Uterus (tissue), 4 donors: Measurements from ENCODE around the gene LPAR1. TPM values are rescaled to one million over a fixed set of nuclear protein-coding genes. Genes with fewer than 3 reads are reported as not detected.

ENCODE experiments used
- DNase-seq, 2 donors: peaks; one replicate each; pipeline ENCODE4 v3.0.0-alpha.2; 2019 to 2020
- H3K27ac ChIP-seq, 2 donors: fragments of 200-600 bp; sonication (generic); 1 replicate in 1 of 2; 2 replicates in 1 of 2; pipeline ENCODE4 v1.5.1; 2016 to 2018
- H3K27me3 ChIP-seq, 2 donors: fragments of 200-600 bp; sonication (generic); one replicate each; pipeline ENCODE4 v1.5.1; 2018 to 2019; ENCODE audit warnings: control low read depth in 1 of 2
- H3K36me3 ChIP-seq, 2 donors: fragments of 200-600 bp; sonication (generic); one replicate each; pipeline ENCODE4 v1.5.1; 2019; ENCODE audit warnings: control low read depth in 1 of 2
- H3K4me1 ChIP-seq, 2 donors: fragments of 200-600 bp; sonication (generic); one replicate each; pipeline ENCODE4 v1.5.1; 2018 to 2019; ENCODE audit warnings: control low read depth in 1 of 2
- H3K4me3 ChIP-seq, 2 donors: fragments of 200-600 bp; sonication (generic); 1 replicate in 1 of 2; 2 replicates in 1 of 2; pipeline ENCODE4 v1.5.1; 2018 to 2019; ENCODE audit warnings: mild to moderate bottlenecking in 1 of 2
- H3K9me3 ChIP-seq, 2 donors: fragments of 200-600 bp; sonication (generic); one replicate each; pipeline ENCODE4 v1.5.1; 2019; ENCODE audit warnings: control low read depth in 1 of 2
- POLR2A ChIP-seq, 2 donors: fragments of 450-650 bp; IDR thresholded peaks; one replicate each; pipeline ENCODE4 v1.6.1; 2016; ENCODE audit warnings: antibody characterized with exemption in 2 of 2, mild to moderate bottlenecking in 1 of 2, moderate library complexity in 1 of 2
- intact Hi-C: fragments of 100-400 bp; cut with DNase I; formaldehyde crosslinking; loops from one replicate; pipeline ENCODE4 v1.15.1; 2023; ENCODE audit warnings: low total_unique reads
- total RNA-seq, 4 donors: library from RNA; depleted of rRNA in 3 of 4; stranded (reverse); fragments of >200 nt in 3 of 4; gene quantifications; one replicate each; pipeline versions ENCODE4 v1.1.0 to v1.2.4, GENCODE V29; 2014 to 2023
- TF ChIP-seq, protein P1 (sequence below), 4 experiments: fragments of 200-600 bp in 2 of 4; fragments of 450-650 bp in 2 of 4; sonication (generic) in 2 of 4; IDR thresholded peaks; one replicate each; pipeline ENCODE4 v1.5.1; 2016 to 2019; ENCODE audit warnings: antibody characterized with exemption in 4 of 4, mild to moderate bottlenecking in 2 of 4, moderate library complexity in 1 of 4
- donor health status: DM: yes; HTN: yes; CAD: no.

The LPAR1 gene
- total RNA-seq, 4 donors from 2014 or later = 12.3 to 68.0 (median 51.0) TPM

GRCh38 chr9:110837401-110838005 lies 200.8 kb downstream of the LPAR1 start:
- no peaks in the 10 kb centered on the region for H3K9me3 ChIP-seq
- no peaks in the 10 kb centered on the region for H3K27me3 ChIP-seq
- no peak overlapping the region for H3K4me3 ChIP-seq
- no peak for TF ChIP-seq POLR2A (IDR thresholded peaks at IDR 0.05)
- TF ChIP-seq, protein P1, sequence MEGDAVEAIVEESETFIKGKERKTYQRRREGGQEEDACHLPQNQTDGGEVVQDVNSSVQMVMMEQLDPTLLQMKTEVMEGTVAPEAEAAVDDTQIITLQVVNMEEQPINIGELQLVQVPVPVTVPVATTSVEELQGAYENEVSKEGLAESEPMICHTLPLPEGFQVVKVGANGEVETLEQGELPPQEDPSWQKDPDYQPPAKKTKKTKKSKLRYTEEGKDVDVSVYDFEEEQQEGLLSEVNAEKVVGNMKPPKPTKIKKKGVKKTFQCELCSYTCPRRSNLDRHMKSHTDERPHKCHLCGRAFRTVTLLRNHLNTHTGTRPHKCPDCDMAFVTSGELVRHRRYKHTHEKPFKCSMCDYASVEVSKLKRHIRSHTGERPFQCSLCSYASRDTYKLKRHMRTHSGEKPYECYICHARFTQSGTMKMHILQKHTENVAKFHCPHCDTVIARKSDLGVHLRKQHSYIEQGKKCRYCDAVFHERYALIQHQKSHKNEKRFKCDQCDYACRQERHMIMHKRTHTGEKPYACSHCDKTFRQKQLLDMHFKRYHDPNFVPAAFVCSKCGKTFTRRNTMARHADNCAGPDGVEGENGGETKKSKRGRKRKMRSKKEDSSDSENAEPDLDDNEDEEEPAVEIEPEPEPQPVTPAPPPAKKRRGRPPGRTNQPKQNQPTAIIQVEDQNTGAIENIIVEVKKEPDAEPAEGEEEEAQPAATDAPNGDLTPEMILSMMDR (IDR thresholded peaks at IDR 0.05) = no peak
- no peak for DNase-seq
- H3K4me1 ChIP-seq = no peaks in the 10 kb centered on the region
- no peaks in the 10 kb centered on the region for H3K36me3 ChIP-seq
- intact Hi-C loops = no loop called here
- H3K27ac ChIP-seq = no peak overlapping the region

DNA sequence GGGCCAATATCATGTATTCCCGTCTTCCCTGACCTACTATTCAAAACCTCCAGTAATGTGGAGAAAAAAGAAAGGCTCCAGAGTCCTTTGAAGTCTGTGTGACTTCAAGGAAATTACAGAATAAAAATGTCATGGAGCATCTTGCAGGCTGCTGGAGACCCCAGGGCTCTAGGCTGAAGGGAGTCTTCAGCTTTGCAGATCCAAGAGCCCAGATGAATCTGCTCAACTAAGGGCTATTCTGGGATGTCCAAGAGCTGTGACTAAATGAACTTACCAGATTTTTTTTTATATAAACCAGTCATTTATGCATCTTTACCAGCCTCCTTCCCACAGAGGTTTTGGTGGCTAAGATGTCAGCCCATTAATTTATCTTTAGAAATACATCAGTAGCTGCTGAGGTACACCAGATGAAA lies 202.4 kb downstream of the LPAR1 start:
- H3K36me3 ChIP-seq = no peaks in the 10 kb centered on the region
- H3K27ac ChIP-seq = no peak overlapping the region
- H3K4me1 ChIP-seq = no peaks in the 10 kb centered on the region
- intact Hi-C loops = no loop called here
- TF ChIP-seq POLR2A (IDR thresholded peaks at IDR 0.05) = no peak
- TF ChIP-seq, protein P1 (IDR thresholded peaks at IDR 0.05) = no peak
- no peaks in the 10 kb centered on the region for H3K27me3 ChIP-seq
- no peaks in the 10 kb centered on the region for H3K9me3 ChIP-seq
- no peak for DNase-seq
- no peak overlapping the region for H3K4me3 ChIP-seq

DNA sequence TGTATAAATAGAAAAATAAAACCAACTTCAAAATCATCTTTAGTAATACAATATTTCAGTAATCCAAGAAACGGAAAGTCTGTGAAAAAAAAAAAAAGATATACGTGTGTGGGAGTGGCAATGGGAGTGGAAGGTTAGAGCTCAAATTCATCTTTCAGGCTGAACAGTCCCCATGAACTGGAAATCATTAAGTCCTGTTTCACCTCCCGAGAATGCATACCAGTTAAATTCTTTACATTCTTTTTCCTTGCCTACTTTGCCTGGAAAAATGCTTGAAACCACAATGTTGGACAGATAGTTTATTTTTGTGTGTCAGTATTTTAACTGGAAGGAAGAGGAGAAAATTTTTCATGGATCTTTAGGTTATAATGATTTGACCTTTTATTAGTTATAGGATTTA lies 202.9 kb downstream of the LPAR1 start:
- no peak for DNase-seq
- H3K9me3 ChIP-seq = no peaks in the 10 kb centered on the region
- no peaks in the 10 kb centered on the region for H3K27me3 ChIP-seq
- intact Hi-C loops = no loop called here
- no peak overlapping the region for H3K27ac ChIP-seq
- H3K4me1 ChIP-seq = no peaks in the 10 kb centered on the region
- H3K4me3 ChIP-seq = no peak overlapping the region
- H3K36me3 ChIP-seq = no peaks in the 10 kb centered on the region
- TF ChIP-seq, protein P1 (IDR thresholded peaks at IDR 0.05) = no peak
- no peak for TF ChIP-seq POLR2A (IDR thresholded peaks at IDR 0.05)

DNA sequence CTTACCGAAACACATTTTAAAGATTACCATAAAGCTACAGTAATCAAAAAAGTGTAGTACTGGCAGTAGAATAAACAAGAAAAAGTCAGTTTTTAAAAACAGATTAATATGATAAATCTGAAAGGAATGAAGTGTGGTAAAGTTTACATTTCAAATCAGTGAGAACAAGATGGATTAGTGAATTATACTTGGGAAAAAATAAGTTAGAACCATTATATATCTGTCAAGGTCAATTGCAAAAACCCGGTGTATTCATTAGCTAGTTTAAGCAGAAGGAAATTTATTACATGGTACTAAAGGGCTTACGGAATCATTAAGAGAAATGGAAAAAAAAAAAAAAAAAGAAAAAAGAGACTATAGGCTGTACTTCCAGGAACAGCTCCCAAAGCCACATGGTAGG lies 205.3 kb downstream of the LPAR1 start:
- no peak for DNase-seq
- intact Hi-C loops = no loop called here
- H3K9me3 ChIP-seq = no peaks in the 10 kb centered on the region
- H3K4me3 ChIP-seq = no peak overlapping the region
- H3K27me3 ChIP-seq = no peaks in the 10 kb centered on the region
- H3K27ac ChIP-seq = no peak overlapping the region
- TF ChIP-seq POLR2A (IDR thresholded peaks at IDR 0.05) = no peak
- TF ChIP-seq, protein P1 (IDR thresholded peaks at IDR 0.05) = no peak
- no peaks in the 10 kb centered on the region for H3K4me1 ChIP-seq
- H3K36me3 ChIP-seq = no peaks in the 10 kb centered on the region

GRCh38 chr9:110830495-110830894 lies 207.8 kb downstream of the LPAR1 start:
- TF ChIP-seq, protein P1 (IDR thresholded peaks at IDR 0.05) = no peak
- no peak for TF ChIP-seq POLR2A (IDR thresholded peaks at IDR 0.05)
- Histone ChIP-seq H3K4me3 (no peak overlapping the region), H3K9me3 (no peaks in the 10 kb centered on the region), H3K27ac (no peak overlapping the region), H3K27me3 (no peaks in the 10 kb centered on the region), H3K36me3 (no peaks in the 10 kb centered on the region), H3K4me1 (no peaks in the 10 kb centered on the region)
- intact Hi-C loops = no loop called here
- no peak for DNase-seq
